Stimulated activated CD8-positive, alpha-beta memory T cell treated with anti-CD3 and anti-CD28 coated beads, Interleukin-7, amount 100 ng/mL, for 48 hours (primary cell): ENCODE data around the gene SLC6A3.

Experiments
- DNase-seq, 2 donors: peaks; one replicate each; pipeline ENCODE4 v3.0.0-alpha.2; 2020; ENCODE audit warnings: low read depth in 1 of 2; ENCODE audit errors: extremely low read depth in 1 of 2

The SLC6A3 gene

DNA sequence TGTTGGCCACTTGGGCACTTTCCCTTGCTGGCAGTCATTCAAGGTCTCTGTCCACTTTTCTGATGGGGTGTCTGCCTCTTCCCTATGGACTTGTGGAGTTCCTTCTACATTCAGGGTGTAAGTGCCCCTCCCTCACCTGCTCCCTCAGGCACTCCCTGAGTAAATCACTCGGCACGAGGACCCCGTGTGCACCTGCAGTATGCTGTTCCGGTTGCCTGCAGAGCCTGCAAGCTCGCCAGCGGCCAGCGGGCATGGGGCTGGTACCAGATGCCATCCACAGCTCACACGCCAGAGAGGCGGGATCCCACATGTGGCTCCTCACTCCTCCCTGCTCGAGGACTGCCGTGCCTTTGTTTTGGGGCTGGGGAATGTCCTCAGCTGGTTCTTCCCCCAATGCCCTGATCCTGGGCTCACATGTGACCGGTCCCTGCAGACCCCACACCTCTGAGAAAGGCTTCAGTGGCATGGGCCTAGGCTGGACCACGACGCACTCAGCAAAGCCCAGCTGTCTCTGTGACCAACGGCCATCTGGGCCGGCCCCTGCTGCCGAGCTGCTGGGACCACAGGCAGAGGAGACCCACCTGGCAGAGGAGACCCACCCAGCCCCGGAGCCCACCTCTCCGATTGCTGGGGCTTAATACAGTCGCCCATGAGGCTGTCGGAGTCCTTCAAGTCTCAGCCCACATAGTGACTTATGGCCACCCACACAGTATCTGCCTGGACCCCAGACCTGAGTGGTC lies 54.2 kb downstream of the SLC6A3 start:
- DNase-seq = no peak

DNA sequence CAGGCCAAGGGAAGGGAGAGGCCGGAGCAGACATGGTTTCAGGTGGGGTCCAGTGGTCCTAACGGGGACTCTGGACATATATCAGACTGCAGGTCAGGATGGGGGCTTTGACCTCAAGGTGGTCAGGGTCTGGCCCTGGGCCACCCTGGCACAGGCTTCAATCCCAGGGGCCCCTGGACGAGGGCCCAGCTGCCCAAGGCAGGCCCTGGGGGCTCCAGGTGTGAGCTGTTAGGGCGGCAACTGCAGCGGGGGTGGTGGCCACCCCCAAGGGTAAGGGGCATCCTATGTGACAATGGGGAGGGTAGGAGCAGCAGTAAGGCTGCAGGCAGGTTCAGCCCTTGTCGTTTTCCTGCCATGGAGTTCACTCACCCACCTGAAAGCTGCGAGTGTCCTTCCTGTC lies 54.9 kb downstream of the SLC6A3 start:
- no peak for DNase-seq

DNA sequence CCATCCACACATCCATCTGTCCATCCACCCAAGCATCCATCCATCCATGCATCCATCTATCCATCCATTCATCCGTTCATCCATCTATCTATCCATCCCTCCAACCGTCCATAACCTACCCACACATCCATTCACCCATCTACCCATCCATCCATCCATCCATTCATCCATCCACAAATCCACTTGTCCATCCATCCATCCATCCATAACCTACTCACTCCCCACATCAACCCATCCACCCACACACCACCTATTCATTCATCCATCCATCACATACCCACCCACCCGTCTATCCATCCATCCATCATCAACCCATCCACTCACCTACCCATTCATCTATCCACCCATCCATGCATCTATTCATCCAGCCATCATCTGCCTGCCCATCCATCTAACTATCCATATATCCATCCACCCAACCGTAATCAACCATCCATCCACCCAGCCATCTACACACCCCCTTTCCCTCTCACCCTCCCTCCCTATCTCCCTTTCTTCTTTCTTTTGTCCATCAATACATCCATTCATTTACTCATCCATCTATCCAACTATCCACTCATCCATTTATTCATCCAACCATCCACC lies 56.8 kb downstream of the SLC6A3 start:
- DNase-seq = no peak

DNA sequence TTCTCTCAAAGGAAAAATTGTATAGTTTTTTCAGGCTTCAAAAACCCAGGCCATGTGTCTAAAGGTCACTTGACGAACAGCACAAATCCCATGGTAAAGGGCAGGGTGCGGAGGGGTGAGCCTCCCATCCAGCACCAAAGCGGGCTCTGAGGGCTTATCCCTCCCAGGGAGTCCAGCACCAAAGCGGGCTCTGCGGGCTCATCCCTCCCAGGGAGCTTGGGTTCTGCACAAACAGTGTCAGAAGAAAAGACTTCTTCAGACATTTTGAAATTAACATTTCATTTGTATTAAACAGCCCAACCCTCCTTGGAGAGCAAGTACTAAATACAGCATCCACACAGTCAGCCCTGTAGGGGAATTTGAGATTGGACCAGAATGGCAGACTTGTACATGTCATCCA lies 57.4 kb downstream of the SLC6A3 start:
- DNase-seq = no peak

DNA sequence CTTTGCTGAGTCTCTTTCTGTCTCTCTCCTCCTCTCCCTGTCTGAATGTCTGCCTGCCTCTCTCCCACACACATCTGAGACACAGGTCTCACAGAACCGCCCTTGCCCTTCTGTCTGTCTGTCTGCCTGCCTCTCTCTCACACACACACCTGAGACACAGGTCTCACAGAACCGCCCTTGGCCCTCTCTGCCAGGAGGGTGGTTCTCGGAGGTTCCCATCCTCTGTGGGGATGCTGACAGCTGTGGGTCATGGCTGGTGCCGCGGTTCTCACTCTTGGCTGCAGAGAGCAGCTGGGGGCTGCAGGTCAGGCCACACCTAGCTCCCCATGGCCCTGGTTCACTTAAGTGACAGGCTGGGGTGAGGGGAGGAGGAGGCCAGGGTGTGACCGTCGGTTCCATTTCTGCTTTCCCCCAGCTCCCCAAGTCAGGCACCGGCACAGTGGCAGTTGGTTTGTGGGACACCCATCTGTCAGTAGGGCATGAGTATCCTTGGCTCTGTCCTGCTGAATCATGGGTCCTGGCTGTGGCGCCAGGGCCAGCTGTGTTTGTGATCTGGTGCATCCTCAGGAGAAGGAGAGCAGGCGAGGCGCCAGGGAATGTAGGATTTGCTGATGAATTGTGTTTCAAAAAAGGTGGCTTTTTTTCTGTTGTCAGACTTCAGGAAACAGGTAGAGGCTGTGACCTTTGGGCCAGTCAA lies 58.0 kb downstream of the SLC6A3 start:
- no peak for DNase-seq

DNA sequence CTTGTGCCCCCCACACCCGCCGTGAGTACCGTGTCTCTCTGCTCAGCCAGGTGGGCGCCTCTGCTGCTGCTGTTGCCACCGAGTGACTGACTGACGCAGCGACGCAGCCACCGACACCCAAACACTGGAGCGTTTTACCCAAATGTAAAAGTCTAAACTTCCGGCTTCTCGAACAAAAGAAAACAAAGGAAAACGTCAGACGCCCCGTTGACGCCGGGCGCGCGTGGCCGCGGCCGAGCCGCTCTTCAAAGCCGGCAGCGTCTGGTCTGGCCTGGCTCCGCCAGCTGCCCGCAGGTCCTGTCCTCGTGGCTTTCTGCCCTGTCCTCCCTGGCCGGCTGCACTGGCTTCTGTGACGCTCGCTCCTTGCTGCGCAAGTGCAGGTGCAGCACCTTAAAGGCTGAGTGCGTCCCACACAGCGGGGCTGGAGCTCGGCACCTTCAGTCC lies 58.9 kb downstream of the SLC6A3 start:
- DNase-seq = peak; percentile 27 to 31

DNA sequence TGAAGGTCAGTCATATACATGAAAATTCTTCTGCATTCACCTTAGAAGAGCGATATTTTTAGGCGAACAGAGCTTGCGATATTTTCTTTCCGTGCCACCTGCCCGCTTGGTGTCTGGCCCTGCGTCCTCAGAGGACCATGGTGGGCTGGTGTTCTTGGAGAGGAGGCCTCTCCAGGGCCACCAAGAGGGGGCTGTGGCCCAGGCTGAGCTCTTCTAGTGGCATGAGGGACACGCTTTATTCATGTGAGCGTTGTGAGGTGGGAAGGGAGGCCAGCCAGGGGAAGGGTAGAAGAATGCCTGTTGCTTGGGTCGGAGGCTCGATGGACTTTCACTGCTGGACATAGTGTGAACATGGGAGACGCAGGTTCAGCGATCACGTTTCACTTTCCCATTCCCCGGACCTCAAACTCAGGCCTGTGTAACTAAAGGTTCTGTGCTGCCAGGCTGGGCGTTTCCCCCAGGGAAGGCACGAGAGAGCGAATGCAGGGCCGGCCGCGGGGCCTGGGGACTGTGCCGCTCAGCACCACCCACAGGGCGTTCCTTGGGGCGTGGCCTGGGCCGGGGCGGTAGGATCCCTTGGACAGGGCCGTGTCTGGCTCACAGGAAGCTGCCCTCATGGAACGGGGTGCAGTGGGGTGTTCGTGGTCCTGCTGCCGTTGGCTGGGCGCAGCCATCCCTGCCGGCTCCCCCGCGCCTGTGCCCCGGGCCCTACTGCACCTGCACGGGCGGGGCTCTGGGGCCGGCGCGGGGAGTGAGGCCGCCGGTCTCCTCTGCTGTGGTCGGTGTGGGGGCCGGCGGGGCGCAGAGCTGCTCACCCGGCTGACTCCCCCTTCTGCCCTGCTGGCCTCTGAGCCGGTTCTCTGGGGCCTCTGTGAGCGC lies 59.6 kb downstream of the SLC6A3 start:
- DNase-seq = peak; percentile 64 to 76

DNA sequence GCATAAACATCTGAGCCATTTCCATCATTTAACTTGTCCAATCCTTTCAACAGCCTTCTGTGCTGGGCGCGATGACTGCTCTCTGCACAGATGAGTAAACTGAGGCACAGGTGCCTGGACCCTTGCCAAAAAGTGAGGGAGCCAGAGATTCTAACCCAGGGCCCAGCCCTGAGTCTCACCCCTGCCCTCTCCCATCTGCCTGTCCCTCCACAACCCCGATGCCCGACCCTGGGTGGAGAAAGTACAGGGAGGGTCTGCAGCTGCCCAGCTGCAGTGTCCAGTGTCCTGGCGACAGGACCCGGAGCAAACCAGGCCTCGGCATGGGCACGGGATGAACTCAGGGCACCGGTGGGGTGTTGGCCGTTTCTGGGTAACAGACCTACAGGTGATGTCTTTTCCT lies 60.7 kb downstream of the SLC6A3 start:
- no peak for DNase-seq

DNA sequence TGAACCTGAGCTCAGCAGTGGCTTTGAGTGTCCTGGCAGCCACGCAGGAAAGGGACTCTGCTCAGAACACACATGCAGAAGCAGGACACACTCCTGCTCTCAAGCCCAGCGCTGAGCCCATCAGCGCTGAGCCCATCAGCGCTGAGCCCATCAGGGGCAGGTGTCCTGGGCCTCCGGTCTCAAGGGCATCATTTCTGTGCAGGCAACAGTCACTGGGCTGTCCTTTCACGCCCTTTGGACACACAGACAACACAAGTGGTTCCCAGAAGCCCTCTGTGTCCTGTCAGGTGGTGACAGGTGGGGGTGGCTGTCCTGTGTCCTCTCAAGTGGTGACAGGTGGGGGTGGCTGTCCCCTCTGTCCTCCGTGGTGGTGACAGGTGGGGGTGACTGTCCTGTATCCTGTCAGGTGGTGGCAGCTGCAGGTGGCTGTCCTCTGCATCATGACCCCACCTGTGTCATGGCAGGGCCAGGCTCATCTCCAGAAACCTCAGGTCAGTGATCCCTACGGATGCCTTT lies 61.3 kb downstream of the SLC6A3 start:
- DNase-seq = no peak

DNA sequence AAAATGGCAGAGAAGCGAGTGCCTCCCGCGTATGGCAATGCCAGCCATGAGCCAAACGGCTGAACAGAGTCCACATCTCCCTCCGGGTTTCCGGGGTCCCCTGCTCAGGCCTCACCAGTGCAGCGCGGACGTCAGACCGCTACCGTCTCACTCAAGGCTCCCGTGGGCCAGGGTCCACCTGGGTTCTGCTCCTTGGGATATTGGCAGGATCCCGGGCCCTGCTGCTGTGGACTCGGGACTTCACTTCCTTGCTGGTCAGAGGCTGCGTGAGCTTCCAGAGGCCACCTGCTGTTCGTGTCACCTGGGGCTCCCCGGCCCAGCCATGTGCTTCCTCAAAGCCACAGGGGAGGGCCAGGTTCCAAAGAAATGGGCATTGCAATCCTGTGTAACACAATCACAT lies 61.9 kb downstream of the SLC6A3 start:
- DNase-seq = no peak

DNA sequence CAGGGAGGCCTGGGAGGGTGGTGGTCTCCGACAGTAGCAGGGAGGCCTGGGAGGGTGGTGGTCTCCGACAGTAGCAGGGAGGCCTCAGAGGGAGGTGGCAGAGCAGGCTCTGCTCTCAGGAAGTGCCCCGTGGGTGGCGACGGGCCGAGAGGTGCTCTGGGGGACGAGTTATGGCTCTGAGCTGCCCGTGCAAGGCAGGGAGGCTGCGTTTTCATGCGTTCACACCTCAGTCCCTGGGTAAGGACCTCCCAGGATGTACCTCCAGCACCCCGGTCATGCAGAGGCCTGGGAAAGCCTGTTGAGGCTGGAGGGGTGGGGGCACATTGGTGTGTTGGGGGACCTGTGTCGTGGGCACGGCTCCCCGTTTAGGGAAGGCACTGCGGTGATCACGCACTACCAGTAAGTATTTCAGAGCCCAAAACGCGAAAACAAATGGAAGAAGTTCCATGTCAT lies 63.0 kb downstream of the SLC6A3 start:
- no peak for DNase-seq

DNA sequence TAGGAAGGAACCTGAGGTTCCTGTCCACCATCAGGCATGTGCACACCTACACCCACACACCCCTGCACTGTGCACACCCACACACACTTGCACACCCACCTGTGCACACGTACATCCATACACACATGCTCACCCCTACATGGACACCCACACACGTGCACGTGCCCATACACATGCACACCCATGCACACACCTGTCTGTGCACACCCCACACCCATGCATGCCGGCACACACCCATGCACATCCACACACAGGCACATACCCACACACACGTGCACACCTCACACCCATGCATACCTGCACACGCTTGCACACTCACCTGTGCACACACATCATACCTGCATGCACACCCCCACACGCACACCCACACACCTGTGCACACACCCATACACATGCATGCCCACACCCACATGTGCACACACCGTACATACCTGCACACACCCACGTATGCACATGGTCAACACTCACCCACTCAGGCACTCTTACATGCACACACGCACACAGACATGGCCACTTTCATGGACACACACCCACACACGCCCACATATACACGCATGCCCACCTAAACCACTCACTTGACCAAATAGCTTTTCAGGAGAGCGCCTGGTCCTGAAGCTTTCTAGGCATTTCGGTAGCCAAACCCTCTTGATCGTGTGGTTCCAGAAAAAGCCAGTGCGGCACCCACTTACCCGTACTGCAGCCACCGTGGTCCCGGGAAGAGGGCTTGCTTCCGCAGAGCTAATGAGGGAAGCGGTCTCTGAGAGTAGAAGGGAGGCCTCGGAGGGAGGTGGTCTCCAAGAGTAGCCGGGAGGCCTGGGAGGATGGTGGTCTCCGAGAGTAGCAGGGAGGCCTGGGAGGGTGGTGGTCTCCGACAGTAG lies 63.6 kb downstream of the SLC6A3 start:
- no peak for DNase-seq

DNA sequence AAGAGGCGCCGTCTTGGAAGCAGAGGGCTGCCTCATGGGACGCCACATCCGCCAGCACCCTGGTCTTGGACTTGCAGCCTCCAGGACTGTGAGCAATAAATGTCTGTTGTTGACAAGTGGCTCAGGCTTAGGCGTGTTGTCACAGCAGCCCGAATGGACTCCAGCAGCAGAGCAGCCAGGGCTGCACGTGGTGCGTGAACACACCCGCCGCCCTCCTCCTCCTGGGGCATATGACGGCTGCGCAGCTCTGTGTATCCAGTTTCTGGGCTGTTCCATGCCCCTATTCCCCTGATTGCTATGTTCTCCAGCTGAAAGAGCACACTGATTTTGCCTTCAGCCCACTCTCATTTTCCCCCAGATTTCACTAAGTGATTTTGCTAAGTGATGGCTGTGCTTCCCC lies 64.3 kb downstream of the SLC6A3 start:
- DNase-seq = no peak

DNA sequence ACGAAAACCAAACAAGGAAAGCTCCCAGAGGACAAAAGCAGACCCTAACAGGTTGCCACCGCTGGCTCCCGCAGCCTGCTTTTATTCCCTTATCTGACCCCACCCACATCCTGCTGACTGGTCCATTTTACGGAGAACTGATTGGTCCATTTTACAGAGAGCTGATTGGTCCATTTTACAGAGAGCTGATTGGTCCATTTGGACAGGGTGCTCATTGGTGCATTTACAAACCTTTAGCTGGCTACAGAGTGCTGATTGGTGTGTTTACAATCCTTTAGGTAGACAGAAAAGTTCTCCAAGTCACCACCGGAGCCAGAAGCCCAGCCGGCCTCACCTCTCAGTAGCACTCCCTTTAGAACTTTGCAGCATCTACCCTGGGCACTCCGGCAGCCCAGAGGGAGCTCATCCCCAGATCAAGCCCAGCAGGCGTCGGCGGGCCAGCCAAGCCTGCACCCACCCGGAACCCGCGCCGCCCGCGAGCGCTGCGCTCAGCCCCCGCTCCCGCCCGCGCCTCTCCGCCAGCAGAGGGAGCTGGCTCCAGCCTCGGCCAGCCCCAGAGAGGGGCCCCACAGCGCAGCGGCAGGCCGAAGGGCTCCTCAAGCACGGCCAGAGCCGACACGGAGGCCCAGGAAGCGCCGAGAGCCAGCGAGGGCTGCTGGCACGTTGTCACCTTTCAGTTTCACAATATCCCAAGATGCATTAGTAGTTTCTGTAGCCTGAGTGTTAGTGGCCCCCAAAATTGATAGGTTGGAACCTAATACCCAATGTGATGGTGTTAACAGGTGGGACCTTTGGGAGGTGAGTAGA lies 65.0 kb downstream of the SLC6A3 start:
- DNase-seq = peak; percentile 18 to 26

DNA sequence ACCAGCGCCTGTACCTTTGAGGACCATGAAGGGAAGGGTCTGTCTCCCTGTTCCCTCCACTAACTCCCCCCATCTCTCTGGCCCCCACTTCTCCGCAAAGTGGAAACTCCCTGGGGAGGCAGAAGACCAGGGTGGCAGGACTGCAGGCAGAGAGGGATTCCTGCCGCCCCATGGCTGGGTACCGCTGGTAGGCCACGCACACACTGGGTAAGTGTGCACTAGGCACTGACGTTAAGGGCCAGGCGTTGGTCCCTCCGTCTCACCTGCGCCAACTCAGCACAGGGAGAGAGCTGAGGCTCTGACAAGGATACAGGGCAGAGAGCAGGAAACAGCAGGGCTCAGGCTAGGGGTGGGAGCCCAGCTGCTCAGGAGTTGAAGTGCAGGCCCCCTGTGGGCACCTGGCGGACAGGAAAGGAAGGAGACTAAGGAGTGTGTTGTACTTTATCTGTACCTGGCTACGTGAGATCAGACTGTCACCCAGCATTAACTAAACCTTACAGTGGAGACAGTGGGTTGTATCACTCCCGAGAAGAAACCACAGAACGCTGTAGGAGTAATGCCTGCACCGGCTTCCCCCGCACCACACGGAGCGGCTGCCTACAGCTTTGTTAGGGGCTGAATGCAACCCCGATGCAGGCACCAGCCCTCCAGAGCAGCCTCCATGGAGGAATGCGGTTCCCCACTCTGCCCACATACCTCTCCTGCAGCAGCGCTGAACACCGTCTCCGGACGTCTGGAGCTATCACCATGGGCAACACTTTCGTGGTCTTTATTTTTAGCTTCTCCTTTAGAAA lies 66.2 kb downstream of the SLC6A3 start:
- no peak for DNase-seq

DNA sequence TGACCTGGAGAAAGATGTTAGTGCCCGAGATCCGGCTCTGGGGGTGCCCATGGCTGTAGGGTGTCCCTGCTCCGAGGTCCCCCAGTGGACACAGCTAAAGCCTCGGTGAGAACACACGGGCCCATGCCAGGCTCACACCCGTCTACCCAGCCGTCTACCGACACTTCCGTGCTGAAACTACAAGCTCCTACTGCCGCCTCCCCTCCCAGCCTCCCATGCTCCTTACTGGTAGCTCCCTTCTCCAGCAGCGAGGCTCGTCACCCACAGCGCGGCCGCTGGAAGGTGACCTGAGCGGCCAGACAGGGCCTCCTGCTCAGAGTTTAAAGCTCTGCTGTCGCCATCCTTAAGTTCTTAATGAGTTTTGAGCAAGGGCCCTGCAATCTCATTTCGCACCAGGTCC lies 67.1 kb downstream of the SLC6A3 start:
- no peak for DNase-seq

DNA sequence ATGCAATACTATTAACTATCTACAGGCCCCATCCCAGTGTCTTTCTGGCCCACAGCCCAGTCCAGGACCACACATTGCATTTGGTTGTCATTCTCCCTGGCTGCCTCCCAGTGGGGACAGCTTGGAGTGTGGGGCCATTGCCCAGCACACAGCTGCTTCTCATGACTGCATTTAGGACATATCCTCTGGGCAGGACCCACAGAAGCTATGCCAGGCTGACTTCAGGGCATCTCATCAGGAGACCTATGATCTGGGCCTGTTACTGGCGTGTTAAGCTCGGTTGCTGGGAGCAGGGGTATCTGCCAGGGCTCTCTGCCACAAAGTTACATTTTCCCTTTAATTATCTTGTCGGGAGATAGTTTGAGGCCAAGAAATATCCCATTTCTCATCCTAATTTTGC lies 68.3 kb downstream of the SLC6A3 start:
- DNase-seq = no peak
